Neural crest cell (in vitro differentiated cells): ENCODE measurements around the gene COL5A1. TPM values are rescaled to one million over a fixed set of nuclear protein-coding genes. Genes with fewer than 3 reads are reported as not detected.

Experiments
- DNase-seq: peaks from one replicate; pipeline ENCODE4 v3.0.0; 2021; ENCODE audit warnings: low read depth, mixed read lengths, low spot score
- H3K27ac Mint-ChIP-seq: one replicate; pipeline ENCODE4 v1.8.0; 2021; ENCODE audit warnings: mild to moderate bottlenecking, mixed read lengths; ENCODE audit not compliant: unreplicated experiment
- H3K27me3 Mint-ChIP-seq: 2 replicates; pipeline ENCODE4 v1.8.0; 2021; ENCODE audit warnings: low read depth, mild to moderate bottlenecking, mixed read lengths
- H3K36me3 Mint-ChIP-seq: 2 replicates; pipeline ENCODE4 v1.8.0; 2021; ENCODE audit warnings: low read depth, mild to moderate bottlenecking, mixed read lengths
- H3K4me1 Mint-ChIP-seq: 2 replicates; pipeline ENCODE4 v1.8.0; 2021; ENCODE audit warnings: mixed read lengths
- H3K4me3 Mint-ChIP-seq: one replicate; pipeline ENCODE4 v1.8.0; 2021; ENCODE audit warnings: mild to moderate bottlenecking, mixed read lengths
- H3K9me3 Mint-ChIP-seq: 2 replicates; pipeline ENCODE4 v1.8.0; 2021; ENCODE audit warnings: mixed read lengths
- CTCF ChIP-seq: fragments of 200-600 bp; sonication (generic); conservative IDR thresholded peaks from 2 replicates; pipeline ENCODE4 v1.5.0; 2021; ENCODE audit warnings: antibody characterized with exemption, mild to moderate bottlenecking
- total RNA-seq: library from RNA; stranded (reverse); gene quantifications from 2 replicates; pipeline ENCODE4 v1.2.1, GENCODE V29; 2021

The COL5A1 gene
- total RNA-seq, 1 donor from 2014 or later: 19.4 TPM

- no peak for DNase-seq
- Mint-ChIP-seq H3K27ac (no peak overlapping the region), H3K27me3 (no peaks in the 10 kb centered on the region), H3K36me3 (no peaks in the 10 kb centered on the region), H3K9me3 (no peaks in the 10 kb centered on the region), H3K4me1 (peaks cover 5% of the 10 kb centered on the region), H3K4me3 (no peak overlapping the region)
- TF ChIP-seq CTCF: no peak
Observed at GRCh38 chr9:134631881-134632280, 9.7 kb upstream of the COL5A1 start.

GRCh38 chr9:134632329-134632728 lies 9.3 kb upstream of the COL5A1 start:
- Mint-ChIP-seq H3K4me1 (peaks cover 5% of the 10 kb centered on the region), H3K9me3 (no peaks in the 10 kb centered on the region), H3K27me3 (no peaks in the 10 kb centered on the region), H3K36me3 (no peaks in the 10 kb centered on the region), H3K4me3 (no peak overlapping the region), H3K27ac (no peak overlapping the region)
- DNase-seq: no peak
- no peak for TF ChIP-seq CTCF

GRCh38 chr9:134633362-134634142 lies 8.1 kb upstream of the COL5A1 start:
- TF ChIP-seq CTCF: no peak
- H3K36me3 Mint-ChIP-seq: no peaks in the 10 kb centered on the region
- DNase-seq: no peak
- H3K27me3 Mint-ChIP-seq: no peaks in the 10 kb centered on the region
- no peaks in the 10 kb centered on the region for H3K9me3 Mint-ChIP-seq
- H3K4me3 Mint-ChIP-seq: no peak overlapping the region
- H3K4me1 Mint-ChIP-seq: peaks cover 8% of the 10 kb centered on the region
- no peak overlapping the region for H3K27ac Mint-ChIP-seq

- H3K9me3 Mint-ChIP-seq: no peaks in the 10 kb centered on the region
Observed at GRCh38 chr9:134634176-134634575, 7.4 kb upstream of the COL5A1 start.

GRCh38 chr9:134634667-134635230 lies 6.9 kb upstream of the COL5A1 start:
- no peaks in the 10 kb centered on the region for H3K27me3 Mint-ChIP-seq
- H3K36me3 Mint-ChIP-seq: no peaks in the 10 kb centered on the region
- H3K4me3 Mint-ChIP-seq: no peak overlapping the region
- H3K27ac Mint-ChIP-seq: no peak overlapping the region
- TF ChIP-seq CTCF: no peak
- no peaks in the 10 kb centered on the region for H3K9me3 Mint-ChIP-seq
- DNase-seq: no peak
- H3K4me1 Mint-ChIP-seq: peaks cover 8% of the 10 kb centered on the region

More at GRCh38 chr9:134634176-134634575, 7.4 kb upstream of the COL5A1 start:
- H3K4me1 Mint-ChIP-seq: peaks cover 8% of the 10 kb centered on the region
- no peak overlapping the region for H3K27ac Mint-ChIP-seq
- no peak overlapping the region for H3K4me3 Mint-ChIP-seq
- TF ChIP-seq CTCF: no peak
- no peaks in the 10 kb centered on the region for H3K36me3 Mint-ChIP-seq
- H3K27me3 Mint-ChIP-seq: no peaks in the 10 kb centered on the region
- DNase-seq: no peak
